Activated CD4-positive, alpha-beta T cell treated with anti-CD3 and anti-CD28 coated beads, Interleukin-2, amount 50 U/mL, for 24 hours (primary cell): ENCODE results near the gene AIFM1.

ENCODE experiments used
- DNase-seq, 2 donors: peaks; one replicate each; pipeline ENCODE4 v3.0.0-alpha.2; 2020; ENCODE audit warnings: low read depth in 1 of 2, low spot score in 1 of 2

Gene AIFM1

GRCh38 chrX:130093271-130093670 is 72.4 kb downstream of the AIFM1 start:
- no peak for DNase-seq

DNA sequence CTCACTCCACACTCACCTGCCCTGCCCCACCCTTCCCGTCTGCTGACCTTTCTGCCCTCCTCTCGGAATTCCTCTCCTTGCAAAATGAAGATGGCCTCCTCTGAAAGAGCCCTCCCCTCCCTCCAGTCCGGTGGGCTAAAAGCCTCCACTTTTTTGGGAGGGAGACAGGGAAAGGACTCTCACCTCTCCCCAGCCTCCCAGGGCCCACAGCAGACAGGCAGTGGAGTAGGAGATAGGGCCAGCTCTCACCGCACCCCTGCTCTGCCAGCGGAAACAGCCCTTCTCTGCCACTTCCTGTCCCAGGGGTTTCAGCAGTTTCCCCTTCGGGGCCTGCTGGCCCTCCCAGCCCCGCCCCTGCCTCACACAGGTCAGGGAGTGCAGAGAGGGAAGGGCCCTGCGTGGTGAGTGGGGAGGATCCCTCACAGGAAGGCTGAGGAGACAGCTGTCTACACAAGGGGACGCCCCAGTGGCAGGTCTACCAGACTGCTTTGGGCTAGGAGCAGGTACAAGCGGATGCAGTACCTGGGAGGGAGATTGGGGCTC is 73.6 kb downstream of the AIFM1 start:
- DNase-seq: peak; percentile 38 to 66

DNA sequence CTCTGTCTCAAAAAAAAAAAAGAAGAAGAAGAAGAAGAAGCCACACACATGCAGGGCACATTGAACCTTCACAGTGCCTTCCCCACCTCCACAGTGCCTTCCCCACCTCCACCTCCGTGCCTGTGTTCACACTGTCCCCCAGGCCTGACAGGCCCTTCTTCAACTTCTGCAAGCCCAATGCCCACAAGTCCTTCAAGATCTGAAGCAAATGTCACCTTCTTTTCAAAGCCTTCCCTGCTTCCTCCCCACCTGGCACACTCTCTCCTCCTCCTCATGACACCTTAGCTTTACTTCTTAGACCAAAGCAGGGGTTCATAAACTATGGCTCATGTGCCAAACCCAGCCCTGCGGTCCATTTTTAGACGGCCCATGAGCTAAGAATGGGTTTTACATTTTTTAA is 75.3 kb downstream of the AIFM1 start:
- DNase-seq: no peak

- DNase-seq: no peak
These were observed 79.0 kb downstream of the AIFM1 start for GRCh38 chrX:130086447-130087206.

GRCh38 chrX:130085551-130086446 is 79.8 kb downstream of the AIFM1 start:
- DNase-seq: no peak

GRCh38 chrX:130084631-130085237 is 80.9 kb downstream of the AIFM1 start:
- DNase-seq: no peak

DNA sequence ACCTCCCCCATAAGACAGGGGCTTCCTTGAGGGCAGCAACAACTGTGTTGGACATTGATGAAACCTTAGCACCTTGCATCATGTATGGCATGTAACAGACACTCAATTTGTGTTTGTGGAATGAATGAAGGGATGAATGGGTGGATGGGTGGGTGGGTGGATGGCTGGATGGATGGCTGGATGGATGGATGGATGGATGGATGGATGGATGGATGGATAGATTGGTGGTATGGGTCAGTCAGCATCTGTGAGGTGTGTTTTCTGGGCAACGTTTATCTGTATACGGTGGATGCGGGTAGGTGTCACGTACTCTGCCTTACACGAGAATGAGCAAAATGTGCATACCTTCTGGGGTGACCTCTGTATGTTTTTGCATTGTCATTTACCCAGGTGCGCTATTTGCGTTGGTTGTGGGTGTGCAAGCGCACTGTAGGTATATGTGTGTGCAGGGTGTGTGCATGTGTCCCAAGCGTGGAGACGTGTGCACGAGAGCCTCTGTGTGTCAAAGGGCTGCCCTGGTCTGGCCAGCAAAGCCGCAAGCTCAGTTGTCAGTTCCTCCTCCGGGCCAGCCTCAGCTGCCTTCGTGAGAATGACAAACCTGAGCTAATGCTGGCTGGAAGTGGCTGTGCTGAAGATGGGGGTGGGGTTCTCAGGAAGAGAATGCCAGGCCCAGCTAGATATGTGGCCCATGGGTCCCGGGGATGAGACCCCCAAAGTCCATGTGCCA is 81.8 kb downstream of the AIFM1 start:
- no peak for DNase-seq

- no peak for DNase-seq
These were observed 82.5 kb downstream of the AIFM1 start for GRCh38 chrX:130083107-130083490.

GRCh38 chrX:130082244-130083106 is 83.2 kb downstream of the AIFM1 start:
- DNase-seq: peak; percentile 40 to 55

- DNase-seq: no peak
These were observed 84.1 kb downstream of the AIFM1 start for GRCh38 chrX:130081421-130082045.

GRCh38 chrX:130080791-130081367 is 84.8 kb downstream of the AIFM1 start:
- DNase-seq: no peak

- no peak for DNase-seq
These were observed 85.7 kb downstream of the AIFM1 start for GRCh38 chrX:130079824-130080406.
